Stimulated activated CD8-positive, alpha-beta memory T cell treated with anti-CD3 and anti-CD28 coated beads, Interleukin-7, amount 100 ng/mL, for 1 hour (primary cell): ENCODE results near the gene ABR.
"Not testable (repeated sequence)": the region's sequence is repeated elsewhere in the genome, so short reads cannot be mapped to it uniquely, and the experiment has no call there.

ENCODE experiments used
- DNase-seq, 2 donors: peaks; one replicate each; pipeline ENCODE4 v3.0.0-alpha.2; 2020; ENCODE audit warnings: low read depth in 2 of 2

ABR gene

DNA sequence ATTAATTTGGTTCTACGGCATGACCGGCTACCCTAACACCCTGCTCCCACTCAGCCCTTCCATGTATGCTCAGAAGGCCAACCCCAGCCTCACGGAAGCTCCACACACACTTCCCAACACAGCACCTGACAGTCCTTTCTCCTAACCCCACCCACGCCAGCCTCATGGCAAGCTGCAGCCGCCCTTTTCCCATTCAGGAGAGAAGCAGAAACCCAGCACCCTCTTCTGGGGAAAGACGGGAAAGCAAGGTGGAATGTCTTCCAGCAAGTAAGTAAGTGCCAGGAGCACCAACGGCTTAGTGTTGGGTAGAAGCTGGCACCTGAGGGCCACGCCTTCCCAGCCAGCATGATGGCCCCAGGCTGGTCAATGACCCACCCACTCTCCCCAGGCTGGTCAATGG, 32.1 kb downstream of the ABR start:
- DNase-seq: no peak

GRCh38 chr17:1146561-1147265, 33.1 kb downstream of the ABR start:
- no peak for DNase-seq

GRCh38 chr17:1145311-1145986, 34.3 kb downstream of the ABR start:
- no peak for DNase-seq

DNA sequence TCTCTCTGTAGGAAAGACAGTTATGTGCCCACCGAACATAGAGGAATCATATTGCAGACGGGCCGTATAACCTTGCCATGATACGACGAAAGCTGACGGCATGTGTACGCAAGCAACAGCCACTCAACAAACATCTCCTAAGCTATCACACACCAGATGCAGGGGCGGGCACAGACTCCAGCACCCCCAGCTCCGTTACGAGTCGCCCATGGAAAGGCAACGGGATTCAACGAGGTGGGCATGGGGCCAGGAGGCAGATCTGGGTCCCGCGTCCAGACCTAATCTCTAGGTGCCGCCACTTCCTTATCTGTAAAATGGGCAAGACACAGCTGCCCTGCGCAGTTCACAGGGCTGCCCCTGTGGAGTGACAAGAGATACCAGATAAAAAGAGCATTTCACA, 35.6 kb downstream of the ABR start:
- DNase-seq: no peak

DNA sequence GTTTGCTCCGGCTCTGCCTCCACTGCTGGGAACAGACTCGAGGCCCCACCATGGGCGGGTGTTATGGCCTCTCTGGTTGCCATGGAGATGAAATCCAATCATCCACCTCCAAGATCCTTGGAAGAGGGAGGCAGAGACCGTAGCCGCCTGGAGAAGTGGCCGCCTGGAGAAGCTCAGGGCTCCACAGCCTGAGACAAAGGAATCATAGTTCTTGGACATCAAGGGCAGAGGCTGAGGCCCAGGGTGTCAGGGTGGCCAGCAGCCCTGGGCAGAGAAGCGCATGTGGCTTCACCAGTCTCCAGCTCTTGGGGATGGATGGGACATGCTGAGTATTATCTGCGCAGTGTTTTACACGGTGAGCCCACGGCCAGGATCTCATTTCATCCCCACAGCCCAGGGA, 36.2 kb downstream of the ABR start:
- no peak for DNase-seq

DNA sequence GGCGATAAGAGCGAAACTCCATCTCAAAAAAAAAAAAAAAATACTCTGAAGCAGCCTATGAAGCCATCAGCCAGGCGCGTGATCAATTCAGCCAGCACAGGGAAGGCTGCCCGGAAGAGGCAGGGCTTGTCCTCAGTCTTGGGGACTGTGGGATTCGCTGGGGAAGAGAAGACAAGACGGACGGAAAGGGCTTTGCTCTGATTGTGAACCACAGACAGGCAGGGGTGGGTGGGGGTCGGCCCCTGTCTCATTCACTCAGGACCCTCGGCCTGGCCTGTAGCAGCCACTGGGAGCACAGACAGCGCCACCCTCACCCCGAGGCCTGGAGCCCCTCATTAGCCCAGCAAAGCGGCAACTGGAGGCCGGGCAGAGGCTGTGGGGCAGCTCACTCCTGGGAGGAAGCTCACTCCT, 37.2 kb downstream of the ABR start:
- no peak for DNase-seq

DNA sequence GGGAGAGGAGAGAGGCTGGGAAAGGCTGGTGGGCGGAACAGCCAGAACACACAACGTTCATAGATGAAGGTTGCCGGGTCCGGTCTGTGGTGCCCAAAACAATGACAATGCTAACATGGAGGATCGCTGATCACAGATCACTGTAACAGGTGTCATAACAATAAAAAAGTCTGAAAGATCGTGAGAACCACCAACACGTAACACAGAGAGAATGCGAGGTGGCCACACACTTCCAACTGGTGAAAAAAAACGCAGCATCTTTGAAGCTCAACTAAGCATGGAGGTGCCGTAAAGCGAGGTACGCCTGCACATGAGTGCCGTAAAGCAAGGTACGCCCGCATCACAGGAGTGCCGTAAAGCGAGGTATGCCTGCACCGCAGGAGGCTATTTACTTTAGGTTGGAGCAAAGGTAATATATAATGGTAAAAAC, 42.3 kb downstream of the ABR start:
- no peak for DNase-seq

- no peak for DNase-seq
Observed at GRCh38 chr17:1136748-1137147, 43.0 kb downstream of the ABR start.

- no peak for DNase-seq
Observed at GRCh38 chr17:1134634-1135324, 45.0 kb downstream of the ABR start.

GRCh38 chr17:1130191-1130590, 49.6 kb downstream of the ABR start:
- DNase-seq: no peak

GRCh38 chr17:1128463-1128862, 51.3 kb downstream of the ABR start:
- DNase-seq: not testable (repeated sequence)

DNA sequence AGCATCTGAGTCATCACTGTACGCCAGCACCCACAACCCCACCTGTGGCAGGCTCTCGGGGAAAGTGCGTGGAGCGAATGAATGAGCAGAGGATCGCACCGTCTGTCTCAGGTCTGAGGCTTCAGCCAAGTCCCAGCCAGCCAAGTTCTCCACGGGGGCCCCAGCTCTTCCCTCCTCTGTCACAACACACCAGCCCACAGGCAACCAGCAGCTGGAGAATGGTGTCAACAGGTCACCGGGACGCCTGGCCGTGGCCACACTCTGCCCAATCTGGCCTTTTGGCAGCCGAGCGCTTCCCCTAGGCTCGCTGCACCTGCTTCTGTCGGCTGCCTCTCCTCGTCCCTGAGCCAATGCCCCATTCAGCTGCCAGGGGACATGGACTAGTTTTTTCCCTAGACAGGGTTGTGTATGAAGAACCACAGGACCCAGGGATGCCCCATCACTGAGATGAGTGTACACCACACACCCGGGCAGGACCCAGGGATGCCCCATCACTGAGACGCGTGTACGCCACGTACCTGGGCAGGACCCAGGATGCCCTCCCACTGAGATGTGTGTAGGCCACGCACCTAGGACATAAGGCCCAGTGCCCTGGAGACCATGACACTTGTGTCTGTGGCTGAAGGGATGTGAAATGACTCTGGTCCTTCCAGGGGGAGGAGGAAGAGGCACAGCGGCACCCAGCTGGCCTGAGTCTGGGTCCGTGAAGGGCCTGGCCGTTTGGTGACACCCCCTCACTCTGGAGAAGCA, 52.8 kb downstream of the ABR start:
- DNase-seq: no peak

GRCh38 chr17:1126250-1126797, 53.5 kb downstream of the ABR start:
- DNase-seq: no peak

DNA sequence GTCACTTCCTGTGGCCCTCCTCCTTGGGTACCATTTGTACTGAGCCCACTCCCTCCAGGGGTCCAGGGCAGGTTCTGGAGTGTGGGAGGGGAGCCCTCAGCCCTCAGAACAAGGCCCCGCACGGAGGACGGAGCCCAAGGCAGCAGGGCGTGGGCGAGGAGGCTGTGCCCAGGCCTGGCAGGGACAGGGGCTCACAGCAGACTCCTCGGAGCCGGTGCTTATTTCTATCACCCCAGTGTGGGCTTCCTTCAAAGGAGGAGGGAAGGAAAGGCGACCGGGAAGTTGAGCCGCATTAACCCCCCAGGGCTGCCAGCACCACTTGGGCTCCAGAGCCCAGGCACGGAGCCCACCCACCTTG, 54.0 kb downstream of the ABR start:
- DNase-seq: no peak

GRCh38 chr17:1124896-1125787, 54.6 kb downstream of the ABR start:
- no peak for DNase-seq

DNA sequence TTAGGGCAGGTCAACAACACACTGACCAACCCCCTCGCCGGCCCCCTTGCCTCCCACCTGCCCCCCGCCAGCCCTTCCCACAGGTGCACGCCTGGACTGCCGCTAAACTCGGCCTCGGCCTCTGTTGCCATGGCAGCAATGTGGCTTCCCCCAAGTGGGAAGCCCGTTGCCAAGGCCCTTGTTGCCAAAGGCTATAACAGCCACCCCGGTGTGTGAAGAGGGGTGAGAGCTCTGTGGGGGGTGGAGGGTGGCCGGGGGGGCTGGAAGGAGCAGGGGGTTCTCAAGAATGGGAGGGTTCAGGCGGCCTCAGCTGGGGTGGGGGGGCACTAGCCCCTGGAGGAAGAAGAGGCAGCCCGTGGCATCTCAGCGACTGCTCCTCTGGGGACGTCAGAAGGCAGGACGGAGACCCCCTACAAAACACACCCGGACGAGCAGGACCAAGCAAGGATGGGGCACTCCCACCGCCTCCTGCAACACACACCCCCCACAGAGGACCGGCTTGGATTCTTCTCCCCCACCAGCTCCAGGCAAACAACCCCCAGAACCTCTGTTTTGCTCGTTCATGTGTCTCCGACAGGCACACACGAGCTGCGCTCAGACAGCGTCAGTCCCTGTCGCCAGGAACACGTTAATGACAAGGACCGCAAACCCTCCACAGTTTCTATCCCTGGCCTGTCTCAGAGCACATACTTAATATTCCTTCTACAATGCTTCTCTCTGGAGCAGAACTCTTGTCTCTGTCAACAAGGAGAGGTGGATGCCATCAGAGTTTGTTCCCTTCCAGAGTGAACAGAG, 55.7 kb downstream of the ABR start:
- DNase-seq: no peak

GRCh38 chr17:1123393-1123831, 56.4 kb downstream of the ABR start:
- no peak for DNase-seq

DNA sequence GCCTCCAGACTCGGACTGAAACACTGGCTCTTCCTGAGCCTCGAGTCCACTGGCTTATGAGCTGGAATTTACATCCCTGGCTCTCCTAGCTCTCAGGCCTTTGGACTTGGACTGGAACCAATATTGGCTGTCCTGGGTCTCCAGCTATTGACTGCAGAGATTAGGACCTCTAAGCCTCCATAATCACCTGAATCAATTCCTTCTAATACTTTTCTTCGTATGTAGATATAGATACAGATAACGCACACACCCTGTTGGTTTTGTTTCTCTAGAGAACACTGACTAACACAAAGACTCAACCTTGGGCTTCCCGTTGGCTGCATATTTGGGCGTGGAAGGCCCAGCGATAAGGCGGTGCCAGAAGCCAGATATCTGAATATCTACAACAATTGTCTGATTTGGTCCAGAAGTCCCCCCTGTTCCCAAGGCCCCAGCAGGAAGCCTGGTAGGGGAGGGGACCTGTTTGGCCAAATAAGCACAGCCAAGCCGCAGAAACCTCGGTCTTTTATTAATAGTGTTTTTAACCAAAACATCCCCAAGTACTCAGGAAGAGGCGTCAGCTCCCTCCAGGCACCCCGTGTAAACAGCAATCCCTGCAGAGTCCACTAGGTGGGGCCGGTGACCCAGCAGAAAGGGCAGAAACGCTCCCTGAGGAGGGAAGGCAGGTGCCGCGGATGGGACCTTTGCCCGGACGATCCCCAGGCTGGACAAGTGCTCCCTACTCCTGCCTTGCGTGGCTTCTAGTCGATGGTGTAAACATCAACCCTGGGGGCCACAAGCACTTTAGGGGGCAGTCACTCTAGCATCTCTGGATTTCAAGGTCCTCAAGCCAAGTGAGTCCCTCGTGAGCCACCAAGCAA, 57.0 kb downstream of the ABR start:
- peak; percentile 71 to 81 for DNase-seq

GRCh38 chr17:1121442-1121817, 58.4 kb downstream of the ABR start:
- DNase-seq: not testable (repeated sequence)
